HG03095 (cell line): ENCODE measurements around the gene ASB2.

Experiments used
- ATAC-seq: cut with Tn5 transposase; IDR thresholded peaks from one replicate; pipeline ENCODE4 v1.9.1; 2021; ENCODE audit warnings: moderate library complexity; ENCODE audit not compliant: unreplicated experiment

ASB2 gene

DNA sequence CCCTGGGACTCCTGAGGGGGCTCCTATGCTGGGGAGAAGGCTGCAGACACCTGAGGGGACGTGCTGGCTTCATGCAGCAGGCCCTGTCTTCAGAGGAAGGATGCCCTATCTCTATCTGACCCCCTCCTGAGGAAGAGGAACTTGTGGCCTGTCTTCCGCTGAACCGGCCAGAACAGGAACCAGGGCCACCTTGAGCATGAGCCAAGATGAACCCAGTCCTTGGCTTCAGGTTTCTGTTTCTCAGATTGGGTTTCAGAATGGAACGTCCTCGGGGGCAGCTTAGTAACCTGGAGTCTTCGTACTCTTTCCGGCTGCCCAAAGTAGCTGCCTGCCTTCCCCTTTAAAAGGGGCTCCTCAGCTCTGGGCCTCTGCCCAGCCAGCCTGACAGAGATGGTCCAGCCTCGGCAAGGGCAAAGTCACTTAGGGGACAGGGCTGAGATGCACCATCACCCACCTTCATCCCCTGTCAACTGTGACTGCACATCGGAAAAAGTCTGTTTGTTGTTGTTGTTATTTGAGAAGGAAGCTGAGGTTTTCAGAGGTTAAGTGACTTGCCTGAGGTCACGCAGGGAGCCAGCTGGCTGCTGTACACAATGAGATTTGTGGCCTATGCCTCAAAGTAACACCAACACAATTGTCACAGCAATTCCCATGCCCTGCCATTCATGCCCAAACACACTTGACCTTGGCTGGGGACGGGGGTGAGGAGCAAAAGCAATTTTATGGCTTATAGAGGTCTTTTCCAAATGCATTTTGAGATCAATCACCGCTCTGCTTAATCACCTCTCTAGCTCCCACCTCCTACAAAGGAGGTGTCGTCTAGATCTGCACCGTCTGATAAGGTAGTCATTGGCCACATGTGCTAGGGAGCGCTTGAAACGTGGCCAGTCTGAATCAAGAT, 13.4 kb downstream of the ASB2 start:
- peak; percentile 46 for ATAC-seq

- no peak for ATAC-seq
Observed at GRCh38 chr14:93961620-93962019, 14.8 kb downstream of the ASB2 start.

DNA sequence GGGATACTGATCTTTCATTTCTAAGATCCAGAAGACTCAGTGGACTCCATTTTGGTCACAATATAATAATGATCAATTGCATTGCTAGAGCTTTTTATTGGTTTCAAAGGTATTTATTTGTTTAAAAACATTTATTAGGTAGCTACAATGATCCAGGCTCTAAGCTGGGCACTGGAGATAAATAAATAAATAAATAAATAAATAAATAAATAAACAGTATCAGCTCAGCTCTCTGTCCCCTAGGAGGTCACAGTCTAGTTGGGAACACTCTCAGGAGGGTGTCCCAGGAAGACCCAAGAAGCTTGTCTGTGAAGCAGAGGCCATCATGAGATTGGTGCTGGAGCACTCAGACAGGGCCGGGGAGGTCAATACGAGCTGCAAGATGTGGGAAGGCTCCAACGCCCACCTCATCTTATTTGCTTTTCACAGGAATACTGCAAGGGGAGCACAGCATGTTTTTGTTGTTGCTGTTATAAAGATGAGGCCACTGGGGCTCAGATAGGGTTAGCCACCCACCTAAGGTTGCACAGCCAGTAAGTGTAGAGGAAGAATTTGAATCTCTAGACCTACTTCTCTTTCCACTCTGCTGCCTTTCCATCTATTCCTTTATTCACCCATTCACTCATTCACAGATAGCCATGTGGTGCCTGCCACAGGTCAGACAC, 15.5 kb downstream of the ASB2 start:
- ATAC-seq, result no peak

GRCh38 chr14:93960108-93960475, 16.3 kb downstream of the ASB2 start:
- ATAC-seq, result no peak

GRCh38 chr14:93959239-93960107, 16.9 kb downstream of the ASB2 start:
- ATAC-seq, result peak; percentile 65

GRCh38 chr14:93958567-93959238, 17.7 kb downstream of the ASB2 start:
- no peak for ATAC-seq

DNA sequence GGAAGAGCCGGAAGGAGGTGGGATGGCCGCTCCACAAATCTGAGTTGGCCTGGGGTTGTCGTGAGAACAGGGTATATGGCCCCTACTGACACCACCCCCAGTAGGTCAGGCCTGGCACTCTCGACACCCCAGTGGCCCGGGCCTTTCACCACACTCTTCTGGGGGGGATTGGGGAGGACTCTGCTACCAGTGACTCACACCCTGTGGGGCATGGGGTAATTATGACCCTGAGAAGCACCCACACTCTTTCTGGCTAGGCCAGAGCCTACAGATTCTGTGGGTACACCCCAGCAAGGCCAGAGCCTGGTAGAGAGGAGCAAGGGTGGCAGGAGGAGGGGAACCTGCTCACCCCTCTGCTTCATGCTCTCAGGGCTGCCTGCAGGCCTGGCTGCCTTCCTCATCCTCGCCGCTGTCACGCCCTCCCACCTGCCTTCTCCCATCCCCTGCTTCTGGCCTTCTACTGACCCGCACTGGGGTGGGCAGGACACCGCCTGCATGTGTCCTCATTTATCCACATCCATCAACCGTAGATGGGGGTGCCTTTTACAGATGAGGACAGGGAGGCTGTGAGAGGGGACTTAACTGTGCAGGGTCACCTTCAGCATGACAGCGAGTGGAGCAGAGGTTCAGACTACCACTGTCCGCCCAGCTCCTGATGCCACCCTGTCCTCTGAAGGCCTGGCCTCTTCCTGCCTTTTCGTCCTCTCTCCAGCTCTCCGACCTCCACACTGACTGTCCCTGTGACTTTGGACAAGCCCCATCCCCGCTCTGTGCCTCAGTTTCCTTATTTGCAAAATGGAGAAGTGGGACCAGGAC, 18.4 kb downstream of the ASB2 start:
- no peak for ATAC-seq

GRCh38 chr14:93957333-93957710, 19.0 kb downstream of the ASB2 start:
- ATAC-seq, result no peak

- ATAC-seq, result no peak
Observed at GRCh38 chr14:93956514-93957332, 19.6 kb downstream of the ASB2 start.

- no peak for ATAC-seq
Observed at GRCh38 chr14:93955850-93956481, 20.4 kb downstream of the ASB2 start.

DNA sequence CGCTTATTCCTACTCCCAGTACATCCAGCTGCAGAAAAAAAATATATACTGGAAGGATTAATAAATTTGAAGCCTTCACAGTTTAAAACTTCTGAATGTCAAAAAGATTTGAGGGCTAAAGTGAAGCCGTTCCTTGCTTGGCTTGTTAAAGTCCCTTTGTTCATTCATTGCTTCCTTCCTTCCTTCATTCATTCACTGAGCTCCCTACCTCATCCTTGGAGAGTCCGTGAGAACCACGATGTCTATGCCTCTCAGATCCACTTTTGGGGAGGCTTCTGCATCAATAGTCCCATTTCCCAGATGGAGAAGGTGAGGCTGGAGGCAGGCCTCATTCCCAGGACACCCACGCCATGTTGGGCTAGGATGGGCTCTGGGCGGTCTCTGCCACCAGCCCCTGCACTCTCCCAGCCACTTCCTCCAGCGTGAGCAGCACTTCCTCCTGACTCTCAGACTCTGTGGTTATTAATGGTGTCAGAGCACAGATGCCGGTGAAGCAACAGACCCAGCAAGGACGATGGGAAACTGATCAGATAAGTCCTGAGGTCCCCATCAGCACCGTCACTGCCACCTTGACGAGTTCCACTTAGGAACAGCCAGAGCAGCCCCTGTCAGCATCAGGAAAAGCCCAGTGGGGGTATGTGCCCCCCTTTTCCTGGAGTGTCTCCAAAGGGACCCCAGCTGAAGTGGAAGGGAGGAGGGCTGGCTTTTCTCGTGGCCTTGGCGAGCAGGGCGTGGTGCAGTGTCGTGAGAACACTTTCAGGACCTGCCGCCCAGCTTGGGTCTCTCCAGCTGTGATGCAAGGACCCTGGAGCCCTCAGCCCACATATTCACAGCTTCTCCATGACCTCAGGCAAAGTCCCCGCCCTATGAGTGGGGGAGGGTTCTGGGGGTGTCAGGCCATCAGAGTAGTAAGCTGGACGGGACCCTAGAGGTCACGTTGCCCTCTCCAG, 21.2 kb downstream of the ASB2 start:
- ATAC-seq, result peak; percentile 37

- ATAC-seq, result no peak
Observed at GRCh38 chr14:93954516-93954830, 21.9 kb downstream of the ASB2 start.

- no peak for ATAC-seq
Observed at GRCh38 chr14:93953739-93954515, 22.4 kb downstream of the ASB2 start.

DNA sequence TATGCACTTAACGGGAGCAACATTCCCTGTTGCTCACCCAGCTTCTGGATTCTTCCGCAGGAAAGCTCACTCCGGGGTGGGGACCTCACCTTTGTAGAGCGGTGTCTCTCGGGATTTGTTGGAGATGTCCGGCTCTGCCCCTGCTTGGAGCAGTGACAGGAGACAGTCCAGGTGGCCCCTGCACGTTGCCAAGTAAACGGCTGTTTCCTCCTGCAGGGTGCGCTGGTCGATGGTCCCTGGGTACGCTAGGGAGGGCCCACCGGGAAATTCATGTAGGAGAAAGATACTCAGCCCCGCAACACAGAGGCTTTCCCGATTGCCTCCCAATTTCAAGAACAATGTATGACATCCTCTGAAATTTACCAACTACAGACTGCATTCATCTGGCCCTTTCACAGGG, 23.1 kb downstream of the ASB2 start:
- no peak for ATAC-seq

DNA sequence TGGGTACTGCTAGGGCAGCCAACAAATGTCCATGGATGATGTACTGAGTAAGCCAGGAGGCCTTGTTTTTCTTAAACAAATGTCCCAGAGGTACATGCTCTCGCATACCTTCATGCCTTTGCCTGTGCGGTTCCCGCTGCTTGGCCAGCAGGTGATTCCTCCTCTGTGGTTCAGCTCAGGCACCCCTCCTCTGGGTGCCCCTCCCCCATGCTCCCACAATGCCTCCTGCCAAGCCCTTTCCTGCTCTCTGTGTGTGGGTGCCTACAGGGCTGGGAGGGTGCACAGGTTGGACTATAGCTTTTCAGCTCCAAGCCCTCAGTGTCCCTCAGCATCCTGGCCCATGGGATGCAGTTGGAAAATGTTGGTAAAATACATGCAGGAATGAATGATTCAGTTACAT, 23.5 kb downstream of the ASB2 start:
- ATAC-seq, result no peak

DNA sequence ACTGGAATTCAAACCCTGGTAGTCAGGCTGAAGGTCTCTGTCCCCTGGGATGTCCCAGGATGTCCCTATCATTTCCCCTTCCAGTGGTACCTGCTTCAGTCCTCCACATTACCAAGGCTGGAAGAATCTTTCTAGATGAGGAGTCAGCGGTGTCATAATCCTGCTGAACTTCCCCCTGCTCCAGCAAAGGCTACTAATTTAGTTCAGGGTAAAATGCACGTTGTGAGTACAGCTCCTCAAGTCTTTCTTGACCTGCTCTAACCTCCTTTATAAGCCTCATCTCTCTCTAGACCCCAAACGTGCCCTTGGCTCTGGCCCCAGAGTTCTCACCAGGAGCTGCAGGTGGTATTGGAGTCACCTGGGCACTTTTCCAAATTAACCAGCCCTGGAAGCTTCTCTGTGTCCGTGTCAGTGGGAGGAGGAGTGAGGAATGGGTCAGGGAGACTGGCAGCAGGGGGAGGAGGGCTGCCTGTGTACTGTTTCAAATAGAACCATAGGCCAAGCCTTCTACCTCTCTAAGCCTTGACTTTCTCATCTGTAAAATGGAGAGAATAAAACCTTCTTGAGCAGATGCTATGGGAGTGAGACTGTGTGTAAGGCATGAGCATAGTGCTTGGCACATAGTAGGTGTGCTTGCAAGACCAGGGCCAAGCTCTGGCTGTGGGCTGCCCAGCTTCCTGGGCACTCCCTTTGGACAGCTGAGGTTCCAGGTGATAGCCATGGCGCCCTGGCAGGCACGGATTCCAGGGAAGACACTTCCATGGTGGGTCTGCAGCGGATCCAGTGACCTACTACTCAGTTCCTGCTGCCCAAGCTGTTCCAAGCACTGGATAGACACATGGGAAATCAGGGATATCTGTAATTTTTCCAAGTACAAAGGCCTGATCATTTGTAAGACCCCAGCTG, 24.5 kb downstream of the ASB2 start:
- no peak for ATAC-seq
